Hair follicular keratinocyte (primary cell): ENCODE data around the gene ITGA2B. TPM values are rescaled to one million over a fixed set of nuclear protein-coding genes. Genes with fewer than 3 reads are reported as not detected.

Experiments
- total RNA-seq: library from RNA; depleted of rRNA; stranded (reverse); fragments of >200 nt; gene quantifications from 2 replicates; pipeline ENCODE4 v1.2.3, GENCODE V29; 2015

Gene ITGA2B
- total RNA-seq = 0.15 and 0.23 TPM in 2 replicates

DNA sequence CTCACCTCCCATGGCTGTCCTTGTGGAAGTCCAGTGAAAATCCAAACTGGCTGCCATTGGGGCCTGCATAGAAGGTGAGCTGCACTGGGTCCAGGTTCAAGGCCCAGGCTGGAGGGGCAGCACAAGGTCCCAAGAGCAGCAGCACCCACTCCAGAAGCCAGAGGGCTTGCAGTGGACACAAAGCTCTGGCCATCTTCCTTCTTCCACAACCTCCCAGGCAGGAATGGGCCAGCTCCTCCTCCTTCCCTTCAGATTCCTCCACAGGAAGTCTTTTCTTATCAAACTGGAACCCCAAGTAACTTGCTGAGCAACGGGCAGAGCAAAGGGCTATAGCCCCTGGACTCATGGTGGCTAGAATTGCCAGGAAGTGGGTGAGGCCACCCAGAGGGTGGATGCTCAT, at the start of gene ITGA2B:
ITGA2B (minus strand) TSS at position 369 of the 400 bp plus-strand sequence; CDS start at position 193, 176 bp downstream.

DNA sequence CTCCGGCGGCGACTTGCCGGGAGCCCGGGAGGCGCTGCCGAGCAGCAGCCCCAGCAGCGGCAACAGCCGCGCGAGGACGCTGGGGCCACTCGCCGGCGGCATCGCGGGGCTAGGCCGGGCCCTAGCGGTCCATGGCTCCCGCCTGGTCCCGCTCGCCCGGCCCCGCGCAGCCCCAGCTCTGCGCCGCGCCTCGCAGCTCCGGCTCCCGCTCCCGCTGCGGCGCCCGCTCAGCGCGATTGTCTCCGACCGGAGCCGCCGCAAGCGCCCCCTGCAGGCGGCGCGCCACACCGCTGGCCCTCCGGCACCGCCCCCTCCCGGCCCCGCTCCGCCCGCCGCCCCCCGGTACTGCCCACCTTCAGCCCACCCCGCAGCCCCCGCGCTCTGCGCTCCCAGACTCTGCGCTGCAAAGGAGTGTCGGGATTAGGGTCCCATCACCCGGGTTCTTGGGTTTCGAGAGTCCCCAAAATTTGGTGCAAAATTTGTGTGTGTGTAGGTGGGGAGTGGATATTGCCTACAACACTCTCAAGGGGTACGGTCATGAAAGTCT, 25.8 kb downstream of the ITGA2B start, which contains the start of gene FAM171A2:
FAM171A2 (minus strand) TSS at position 241 of the 547 bp plus-strand sequence; CDS start at position 102, 139 bp downstream.

DNA sequence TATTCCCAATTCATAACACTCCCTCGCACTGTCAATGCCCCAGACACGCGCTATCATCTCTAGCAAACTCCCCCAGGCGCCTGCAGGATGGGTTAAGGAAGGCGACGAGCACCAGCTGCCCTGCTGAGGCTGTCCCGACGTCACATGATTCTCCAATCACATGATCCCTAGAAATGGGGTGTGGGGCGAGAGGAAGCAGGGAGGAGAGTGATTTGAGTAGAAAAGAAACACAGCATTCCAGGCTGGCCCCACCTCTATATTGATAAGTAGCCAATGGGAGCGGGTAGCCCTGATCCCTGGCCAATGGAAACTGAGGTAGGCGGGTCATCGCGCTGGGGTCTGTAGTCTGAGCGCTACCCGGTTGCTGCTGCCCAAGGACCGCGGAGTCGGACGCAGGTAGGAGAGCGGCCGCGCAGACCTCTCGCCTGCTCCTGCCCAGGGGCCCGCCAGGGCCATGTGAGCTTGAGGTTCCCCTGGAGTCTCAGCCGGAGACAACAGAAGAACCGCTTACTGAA, 44.5 kb downstream of the ITGA2B start, which contains the start of gene GRN:
GRN (plus strand) TSS at position 364 of the 515 bp plus-strand sequence. CDS start 3,863 bp downstream, outside the sequence.

DNA sequence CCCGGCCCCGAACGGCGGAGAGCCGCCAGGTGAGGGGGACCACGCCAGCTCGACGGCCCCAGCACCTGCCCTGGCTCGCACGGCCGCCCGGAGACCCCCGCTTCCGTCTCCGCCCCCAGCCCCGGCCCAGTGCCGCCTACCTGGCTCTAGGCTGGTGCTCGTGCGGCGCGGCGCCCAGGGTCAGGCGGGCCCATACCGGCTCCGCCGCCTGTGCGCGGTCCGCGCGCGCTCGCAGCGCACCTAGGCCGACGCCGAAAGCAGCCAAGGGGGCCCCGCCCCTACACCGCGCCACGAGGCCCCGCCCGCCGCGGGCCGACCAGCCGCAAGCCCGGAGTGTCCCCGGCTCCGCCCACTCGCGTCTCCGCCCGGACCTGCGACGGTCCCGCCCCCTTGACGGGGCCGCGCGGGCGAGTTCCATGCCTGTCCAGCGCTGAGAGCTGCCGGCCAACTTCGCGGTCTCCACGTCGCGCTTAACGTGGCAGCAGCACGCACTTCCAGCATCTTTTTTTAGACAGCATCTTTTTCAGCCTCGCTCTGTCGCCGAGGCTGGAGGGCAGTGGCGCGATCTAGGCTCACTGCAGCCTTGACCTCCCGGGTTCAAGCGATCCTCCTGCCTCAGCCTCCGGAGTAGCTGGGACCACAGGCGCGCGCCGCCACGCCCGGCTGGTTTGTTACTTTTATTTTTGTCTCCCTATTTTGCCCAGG, 64.7 kb downstream of the ITGA2B start, which contains the start of gene SLC25A39:
SLC25A39 (minus strand) TSS at position 253 of the 705 bp plus-strand sequence. CDS start 1,261 bp downstream, outside the sequence.

Other genes starting within 250 kb of the ITGA2B start
- 2.8 and 7.8 TPM in 2 replicates for gene HROB, start 247.7 kb downstream of the ITGA2B start, total RNA-seq
- not detected in 2 replicates for gene ASB16, start 218.9 kb downstream of the ITGA2B start, total RNA-seq
- 18.6 and 21.2 TPM in 2 replicates for gene TMUB2, start 202.7 kb downstream of the ITGA2B start, total RNA-seq
- 47.5 and 55.4 TPM in 2 replicates for gene ATXN7L3, start 189.8 kb downstream of the ITGA2B start, total RNA-seq
- gene UBTF, start 170.0 kb downstream of the ITGA2B start, total RNA-seq = 28.7 and 34.2 TPM in 2 replicates
- not detected in 2 replicates for gene SLC4A1, start 121.5 kb downstream of the ITGA2B start, total RNA-seq
- 2.2 and 4.1 TPM in 2 replicates for gene RUNDC3A, start 81.0 kb downstream of the ITGA2B start, total RNA-seq
- 142 and 182 TPM in 2 replicates for gene SLC25A39, start 64.8 kb downstream of the ITGA2B start, total RNA-seq
- 366 and 511 TPM in 2 replicates for gene GRN, start 44.3 kb downstream of the ITGA2B start, total RNA-seq
- gene FAM171A2, start 25.8 kb downstream of the ITGA2B start, total RNA-seq = 2.7 and 3.4 TPM in 2 replicates
- 12.7 and 14.9 TPM in 2 replicates for gene GPATCH8, start 113.8 kb upstream of the ITGA2B start, total RNA-seq
- 1.6 and 4.9 TPM in 2 replicates for gene FZD2, start 167.8 kb upstream of the ITGA2B start, total RNA-seq